NK-92 (cell line): ENCODE measurements around the gene SRCIN1.
"Not testable (repeated sequence)": the region's sequence is repeated elsewhere in the genome, so short reads cannot be mapped to it uniquely, and the experiment has no call there.

Experiments
- DNase-seq: peaks from one replicate; lab custom pipeline; 2025; ENCODE audit not compliant: unreplicated experiment; lab: John Stamatoyannopoulos, UW

The SRCIN1 gene

DNA sequence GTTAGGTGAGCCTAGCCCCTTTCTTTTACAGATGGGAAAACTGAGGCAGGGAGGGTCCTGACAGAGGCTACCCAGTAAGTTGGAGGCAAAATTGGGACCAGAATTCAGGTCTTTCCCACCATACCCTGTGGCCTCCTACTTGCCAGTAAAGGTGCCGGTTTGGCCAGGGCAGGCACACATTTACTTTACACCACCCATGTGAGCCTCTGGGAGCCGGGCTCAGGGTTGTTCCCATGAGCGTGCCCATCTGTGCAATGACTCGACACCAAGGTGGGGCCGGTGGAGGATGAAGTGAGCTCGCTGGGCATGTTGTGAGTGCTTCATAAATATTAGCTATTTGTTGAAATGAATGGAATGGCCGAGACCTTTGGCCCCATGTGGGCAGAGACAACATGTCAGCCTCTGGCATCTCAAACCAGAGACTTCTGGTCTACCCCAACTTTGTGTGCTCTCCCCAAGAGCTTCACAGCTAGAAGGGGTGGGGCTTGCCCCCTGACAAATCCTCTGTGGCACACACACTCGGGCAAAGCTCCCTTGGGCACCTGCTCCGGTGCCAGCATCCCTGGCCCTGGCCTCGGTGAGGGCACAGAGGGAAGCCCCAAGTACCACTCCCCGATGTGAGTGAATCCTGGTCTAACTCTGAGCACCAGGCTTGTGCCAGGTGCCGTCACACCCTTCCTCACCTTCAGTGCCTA is 60.1 kb downstream of the SRCIN1 start:
- DNase-seq = no peak

DNA sequence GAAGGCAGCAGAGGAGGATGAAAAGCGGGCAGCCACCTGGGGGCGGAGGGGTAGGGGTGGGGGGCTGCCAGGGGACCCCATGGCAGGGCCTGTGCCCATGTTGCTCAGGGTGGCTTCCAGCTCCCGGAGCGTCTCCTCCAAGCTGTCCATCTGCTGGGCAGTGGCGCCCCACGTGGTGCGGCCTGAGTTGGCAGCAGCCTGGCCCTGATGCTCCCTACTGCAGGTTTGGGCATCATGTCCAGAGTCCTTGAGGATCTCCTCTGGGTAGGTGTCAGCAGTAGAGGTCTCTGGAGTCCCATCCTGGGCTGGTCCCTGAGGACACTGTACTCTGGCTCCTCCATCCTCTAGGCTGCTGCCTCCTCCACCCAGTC is 60.9 kb downstream of the SRCIN1 start:
- no peak for DNase-seq

DNA sequence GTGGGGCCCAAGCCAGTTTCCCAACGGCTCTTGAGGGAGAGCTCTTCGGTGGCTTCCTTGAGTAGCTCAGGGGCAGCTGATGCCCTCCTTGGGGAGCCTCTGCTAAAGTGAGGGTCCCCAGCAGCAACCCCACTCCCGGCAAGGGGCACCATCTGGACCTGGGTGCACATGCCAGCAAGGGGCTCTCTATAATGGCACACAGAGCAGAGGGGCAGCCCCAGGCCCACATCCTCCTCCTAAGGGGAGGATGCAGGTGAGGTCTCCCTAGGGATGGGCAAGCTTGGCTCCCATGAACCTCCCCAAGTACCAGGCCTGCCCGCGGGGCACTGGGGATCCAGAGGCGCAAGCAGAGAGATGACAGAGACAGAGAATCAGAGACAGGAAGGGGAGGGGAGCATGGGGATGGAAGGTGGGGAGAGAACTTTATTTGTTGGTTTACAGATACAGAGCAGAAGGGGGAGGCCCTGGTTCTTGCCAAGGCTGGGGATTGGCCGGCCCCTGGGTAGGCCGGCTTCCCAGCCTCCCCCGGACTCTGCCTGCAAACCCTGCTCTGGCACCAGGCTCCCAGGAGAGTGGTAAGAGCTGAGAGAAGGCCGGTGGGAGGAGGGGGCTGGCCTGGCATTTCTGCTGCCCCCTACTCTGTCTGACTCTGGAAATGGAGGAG is 61.4 kb downstream of the SRCIN1 start:
- DNase-seq = no peak

DNA sequence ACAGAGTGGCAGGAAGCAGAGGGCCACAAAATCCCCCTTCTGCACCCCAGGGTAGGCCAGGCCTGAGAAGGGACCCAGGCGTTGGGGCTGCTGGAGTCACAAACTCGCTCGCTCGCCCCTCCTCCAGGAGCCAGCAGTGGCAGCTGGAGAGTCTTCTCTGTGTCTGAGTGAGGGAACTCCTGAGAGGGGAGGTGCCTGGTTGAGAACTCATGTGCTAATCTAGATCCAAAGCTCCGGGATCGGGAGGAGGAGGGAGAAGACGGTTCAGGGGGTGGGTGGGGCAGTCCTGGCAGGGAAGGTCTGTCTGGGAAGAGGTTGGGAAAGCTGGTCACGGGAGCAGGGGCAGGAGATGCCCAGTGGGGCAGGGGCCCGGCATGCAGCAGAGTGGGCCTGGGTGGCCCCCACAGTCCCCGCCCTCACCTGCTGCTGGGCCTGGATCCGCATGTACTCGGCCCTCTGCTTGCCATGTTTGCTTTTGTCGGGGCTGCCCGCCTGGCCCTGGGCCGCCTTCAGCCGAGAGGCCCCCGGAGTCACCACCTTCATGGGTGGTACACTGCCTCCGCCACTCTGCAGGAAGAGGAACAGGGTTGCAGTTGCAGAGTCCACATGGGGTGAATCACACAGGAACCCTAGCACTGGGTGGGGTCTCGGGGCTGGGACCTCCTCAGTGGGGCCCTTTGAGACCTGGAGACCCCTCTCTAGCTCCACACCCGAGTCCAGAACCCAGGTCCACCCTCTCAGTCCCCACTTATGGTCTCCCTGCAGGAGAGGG is 62.2 kb downstream of the SRCIN1 start:
- DNase-seq = no peak

DNA sequence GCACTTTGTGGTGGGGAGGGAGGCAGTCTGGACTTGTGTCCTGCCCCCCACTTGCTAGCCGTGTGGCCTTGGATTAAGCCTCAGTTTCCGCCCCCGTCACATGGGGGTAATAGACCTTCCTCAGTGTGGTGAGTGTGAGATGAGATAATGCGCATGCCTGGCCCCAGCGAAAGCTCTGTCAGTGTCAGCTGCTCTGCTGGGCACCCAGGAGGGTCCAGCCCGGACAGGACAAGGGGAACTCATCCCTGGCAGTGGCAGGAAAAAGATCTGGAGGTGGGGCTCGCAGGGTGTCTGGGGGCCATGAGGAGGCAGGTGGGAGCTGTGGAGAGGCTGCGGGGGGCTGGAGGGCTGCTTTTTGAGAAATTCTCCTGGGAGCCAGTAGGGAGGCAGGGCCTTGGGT is 63.5 kb downstream of the SRCIN1 start:
- no peak for DNase-seq

DNA sequence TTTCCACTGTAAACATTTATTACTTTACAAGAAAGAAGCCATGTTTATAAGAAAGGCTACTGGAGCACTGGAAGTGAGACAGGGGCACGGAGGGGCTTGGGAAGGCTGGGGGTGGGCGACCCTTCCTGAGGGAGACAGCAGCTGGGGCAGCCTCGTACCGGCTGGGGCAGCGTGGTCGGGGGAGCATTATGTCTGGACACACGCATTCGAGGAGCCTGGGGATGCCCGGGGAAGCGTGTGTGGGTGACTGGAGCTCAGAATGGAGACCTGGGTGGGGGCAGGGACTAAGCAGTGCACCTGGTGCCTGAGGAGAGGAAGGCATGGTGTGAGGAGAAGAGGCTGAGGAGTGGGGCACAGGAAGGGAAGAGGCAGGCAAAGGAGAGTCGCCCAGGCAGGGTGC is 64.5 kb downstream of the SRCIN1 start:
- no peak for DNase-seq

DNA sequence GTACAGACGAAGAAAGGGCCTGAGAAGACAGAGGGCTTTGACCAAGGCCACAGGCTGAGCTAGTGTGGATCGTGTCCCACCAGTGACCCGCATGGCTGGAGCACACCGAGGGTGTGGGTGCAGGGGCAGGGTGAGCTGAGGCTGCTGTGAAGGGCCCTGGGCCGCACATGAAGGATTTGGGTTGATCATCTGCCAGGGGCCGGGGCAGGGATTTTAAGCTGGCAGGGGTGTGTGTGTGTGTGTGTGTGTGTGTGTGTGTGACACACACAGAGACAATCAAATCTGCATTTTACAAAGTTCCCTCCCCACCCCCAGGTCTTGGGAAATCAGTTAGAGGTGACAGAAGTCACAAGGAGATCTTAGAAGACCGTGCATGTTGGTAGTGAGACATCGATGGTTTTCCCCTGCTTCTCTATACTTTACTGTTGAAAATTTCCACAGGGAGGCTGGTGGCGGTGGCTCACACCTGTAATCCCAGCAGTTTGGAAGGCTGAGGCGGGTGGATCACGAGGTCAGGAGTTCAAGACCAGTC is 65.2 kb downstream of the SRCIN1 start:
- no peak for DNase-seq

DNA sequence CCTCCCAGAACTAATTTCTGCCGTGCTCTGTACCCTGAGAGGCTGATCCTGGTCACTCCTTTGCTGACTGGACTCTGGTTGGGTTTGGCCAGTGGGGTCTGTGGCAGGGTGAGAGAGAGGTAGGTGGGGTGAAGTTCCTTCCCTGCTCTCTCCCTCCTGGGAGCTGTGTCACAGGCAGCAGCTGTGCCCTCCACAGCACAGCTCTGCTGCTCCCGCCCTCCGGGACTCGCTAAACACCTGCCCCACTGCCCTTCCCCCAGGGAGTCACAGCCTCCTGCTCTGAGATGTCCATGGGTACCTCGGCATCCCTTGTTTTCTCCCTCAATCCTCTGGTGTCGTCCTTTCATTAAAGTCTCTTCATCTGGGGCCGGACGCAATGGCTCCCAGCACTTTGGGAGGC is 66.4 kb downstream of the SRCIN1 start:
- no peak for DNase-seq

DNA sequence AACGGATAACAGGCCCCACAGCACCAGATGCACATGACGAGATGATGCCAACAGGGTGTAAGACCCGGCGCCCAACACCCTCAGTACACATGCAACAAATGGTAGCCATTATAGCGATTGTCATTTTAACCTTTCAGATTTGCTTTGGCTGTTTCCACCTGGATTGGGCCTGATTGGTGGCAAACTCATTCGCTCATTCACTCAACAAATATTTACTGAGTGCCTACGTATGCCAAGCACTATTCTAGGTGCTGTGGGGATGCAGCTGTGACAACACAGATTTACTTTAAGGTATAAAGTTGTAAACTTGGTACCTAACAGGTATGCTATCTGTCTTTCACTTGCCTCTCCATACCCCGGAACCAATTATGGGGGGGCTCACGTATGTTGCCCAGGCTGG is 66.8 kb downstream of the SRCIN1 start:
- DNase-seq = no peak

DNA sequence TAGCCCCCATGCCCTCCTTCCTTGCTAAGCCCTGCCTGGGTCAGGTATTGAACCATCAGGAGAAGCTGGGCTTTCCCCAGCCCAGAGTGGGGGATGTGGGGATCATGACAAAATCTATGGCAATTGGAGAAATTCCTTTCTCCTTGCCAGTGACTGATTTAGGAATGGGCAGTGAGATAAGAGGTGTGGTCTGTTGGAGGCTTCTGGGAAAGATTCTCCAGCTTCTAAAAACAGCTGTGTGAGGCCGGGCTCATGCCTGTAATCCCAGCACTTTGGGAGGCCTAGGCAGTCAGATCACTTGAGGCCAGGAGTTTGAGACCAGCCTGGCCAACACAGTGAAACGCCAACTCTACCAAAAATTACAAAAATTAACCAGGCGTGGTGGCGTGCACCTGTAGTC is 69.1 kb downstream of the SRCIN1 start:
- no peak for DNase-seq

DNA sequence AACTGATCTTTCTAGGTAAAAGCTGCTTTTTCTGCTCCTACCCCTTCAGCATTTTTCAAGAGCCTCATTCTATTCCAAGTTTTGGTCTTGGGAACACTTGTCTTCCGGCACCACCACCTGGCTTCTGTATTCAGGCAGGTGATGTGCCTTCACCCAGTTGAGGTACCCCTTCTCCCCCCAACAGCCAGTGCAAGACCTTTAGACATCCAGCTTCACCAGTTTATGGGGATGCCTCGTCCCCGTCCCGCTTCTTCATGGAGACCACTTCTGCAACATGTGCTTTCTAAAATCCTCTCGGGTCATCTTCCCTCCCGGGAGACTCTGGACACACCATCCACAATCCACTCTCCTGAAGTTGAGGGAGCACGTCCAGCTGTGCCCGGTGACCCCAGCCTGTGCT is 69.9 kb downstream of the SRCIN1 start:
- no peak for DNase-seq

DNA sequence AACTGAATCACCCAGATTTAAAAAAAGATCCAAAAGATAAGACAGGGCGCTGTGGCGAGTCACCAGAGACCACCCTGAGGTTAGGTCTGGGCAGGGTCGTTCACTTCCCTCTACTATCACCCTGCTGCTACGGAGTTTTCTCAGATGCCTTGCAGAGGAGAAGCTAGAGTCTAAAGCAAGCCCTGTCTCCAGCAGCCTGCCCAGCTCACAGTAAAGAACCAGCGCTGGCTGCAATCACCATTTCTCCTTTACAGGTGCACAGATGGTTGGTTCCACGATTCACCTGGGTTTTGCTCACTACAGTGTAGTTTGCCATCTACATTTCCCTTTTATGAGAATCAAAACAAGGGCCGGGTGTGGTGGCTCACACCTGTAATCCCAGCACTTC is 71.3 kb downstream of the SRCIN1 start:
- no peak for DNase-seq

DNA sequence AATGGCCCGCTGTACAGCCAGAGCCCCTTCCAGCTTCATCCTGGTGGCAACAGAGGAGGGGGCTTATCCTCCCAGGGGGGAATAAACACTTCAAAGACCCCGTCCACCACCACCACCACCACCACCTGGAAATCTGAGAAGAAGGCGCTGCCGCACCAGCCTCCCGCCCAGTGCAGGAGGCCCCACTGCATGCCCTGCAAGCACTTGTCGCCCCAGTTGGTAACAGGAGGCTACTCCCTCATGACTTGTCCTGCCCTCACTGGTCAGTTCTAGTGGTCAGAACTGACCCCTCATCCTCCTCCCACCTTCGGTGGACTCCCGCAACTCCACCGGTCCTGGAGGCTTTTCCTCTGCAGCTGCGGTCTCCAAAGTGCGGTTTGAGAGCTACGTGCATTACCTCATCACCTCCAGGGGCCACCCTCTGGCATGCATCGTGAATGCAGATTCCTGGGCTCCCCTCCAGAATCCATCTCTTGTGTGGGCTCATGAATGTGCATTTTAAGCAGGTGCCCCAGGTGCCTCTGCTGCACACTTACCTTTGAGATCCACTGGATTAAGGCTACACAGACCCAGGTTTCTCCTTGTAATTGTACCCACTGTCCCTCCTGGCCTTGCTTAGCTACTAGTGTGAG is 71.8 kb downstream of the SRCIN1 start:
- DNase-seq = no peak

DNA sequence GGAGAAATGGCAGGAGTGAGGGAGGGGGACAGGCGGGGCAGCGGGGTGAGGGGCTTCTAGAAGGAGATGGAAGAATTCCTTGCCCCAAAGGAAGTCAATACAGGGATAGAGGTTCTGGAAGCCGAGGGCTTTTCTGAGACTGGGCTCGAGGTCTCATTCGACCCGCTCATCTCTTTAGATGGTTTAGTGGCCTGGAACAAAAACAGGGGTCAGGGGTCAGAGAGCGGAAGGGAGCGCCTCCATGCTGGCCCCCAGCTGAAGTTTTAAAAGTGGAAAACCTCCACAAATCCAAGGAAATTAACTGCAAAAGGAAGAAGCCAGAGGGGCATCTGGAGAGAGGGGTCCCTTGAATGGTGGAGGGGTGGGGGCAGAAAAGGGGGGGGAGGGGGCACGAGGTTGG is 72.5 kb downstream of the SRCIN1 start:
- no peak for DNase-seq

DNA sequence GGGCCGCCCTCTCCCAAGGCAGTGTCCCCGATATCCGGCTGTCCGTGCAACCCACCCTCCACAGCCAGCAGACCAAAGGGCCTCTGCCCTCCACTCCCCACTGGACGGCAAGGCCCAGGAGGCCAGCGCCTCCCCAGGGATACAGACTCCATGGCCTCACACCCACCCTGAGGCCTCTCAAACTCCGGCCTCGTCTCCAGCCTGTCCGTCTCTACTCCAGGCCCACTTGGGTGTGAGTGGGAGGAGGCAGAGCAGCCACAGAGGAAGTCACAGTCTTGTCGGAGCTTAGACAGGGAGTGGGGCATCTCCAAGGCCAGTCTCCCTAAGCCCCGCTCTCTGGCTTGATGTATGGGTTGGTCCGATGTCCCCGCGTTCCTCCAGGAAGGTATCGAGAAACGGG is 73.3 kb downstream of the SRCIN1 start:
- no peak for DNase-seq

DNA sequence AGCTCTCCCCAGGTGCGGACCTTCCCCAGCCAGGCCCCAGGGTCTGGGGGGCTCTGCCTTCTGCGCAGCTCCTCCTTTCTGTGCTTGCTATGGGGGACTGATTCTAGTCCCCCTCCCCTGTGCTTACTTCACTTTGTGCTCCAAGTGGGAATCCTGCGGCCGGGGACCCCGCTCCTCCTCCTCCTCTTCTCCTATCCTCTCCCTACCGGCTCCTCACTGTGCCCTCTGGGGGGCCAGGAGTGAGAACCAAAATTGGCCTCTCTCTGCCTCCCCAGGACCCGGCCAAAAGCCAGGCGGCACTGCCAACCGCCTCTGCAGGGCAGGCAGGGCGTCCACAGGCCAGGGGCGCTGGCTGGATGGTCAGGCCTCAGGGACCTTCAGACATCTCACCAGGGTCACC is 74.0 kb downstream of the SRCIN1 start:
- not testable (repeated sequence) for DNase-seq

DNA sequence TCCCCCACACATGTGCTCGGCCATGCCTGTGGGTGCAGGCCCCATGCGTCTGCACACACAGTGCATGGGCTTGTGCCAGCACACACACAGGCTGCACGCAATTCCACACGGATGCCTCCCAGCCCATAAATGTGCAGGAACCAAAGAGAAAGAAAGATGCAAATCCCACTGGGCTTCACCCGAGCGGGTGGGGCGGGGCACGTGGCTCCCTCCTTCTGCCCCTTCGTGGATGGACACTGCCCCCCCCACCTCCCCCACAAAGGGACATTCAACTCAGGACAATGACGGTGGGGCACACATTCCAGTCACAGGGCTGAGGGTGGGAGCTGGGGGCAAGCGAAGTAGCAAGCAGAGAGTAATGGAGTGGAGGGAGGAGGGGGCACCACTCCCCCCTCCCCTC is 74.9 kb downstream of the SRCIN1 start:
- DNase-seq = not testable (repeated sequence)

DNA sequence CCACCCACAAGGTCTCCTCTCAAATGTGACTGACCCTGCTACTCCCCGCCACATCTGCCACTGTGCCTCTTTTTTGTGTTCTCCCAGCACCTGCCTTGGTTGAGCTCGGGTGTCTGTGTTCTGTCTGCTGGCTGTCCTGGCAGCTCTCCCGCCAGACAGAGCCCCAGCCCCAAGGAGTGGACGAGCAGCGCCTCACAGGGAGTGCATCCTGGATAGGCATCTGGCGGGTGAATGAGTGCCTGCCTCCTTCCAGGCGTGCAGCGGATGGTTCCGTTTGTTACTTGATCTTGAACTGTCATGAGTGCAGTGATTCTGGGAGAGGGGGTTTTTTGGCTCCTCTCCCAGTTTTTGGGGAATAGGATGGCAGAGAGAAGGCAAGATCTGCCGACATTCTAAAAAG is 77.6 kb downstream of the SRCIN1 start:
- DNase-seq = not testable (repeated sequence)

DNA sequence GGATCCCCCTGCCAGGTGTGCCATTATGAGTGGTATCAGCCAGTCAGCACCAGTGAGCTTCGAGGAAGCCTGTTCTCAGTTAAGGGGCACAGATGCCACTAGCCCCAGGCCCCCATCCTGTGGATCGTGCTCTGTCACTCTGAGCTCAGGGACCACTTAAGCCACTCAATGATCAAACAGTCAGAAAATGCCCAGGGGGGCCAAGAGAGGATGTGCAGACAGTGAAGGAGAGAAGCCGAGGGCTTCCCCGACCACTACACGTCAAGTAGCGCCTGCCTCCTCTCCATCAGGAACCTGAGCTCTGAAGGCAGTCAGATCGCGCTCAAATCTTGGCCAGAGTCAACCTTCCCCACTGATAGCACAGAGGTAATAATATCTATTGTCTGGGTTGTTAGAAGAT is 79.2 kb downstream of the SRCIN1 start:
- DNase-seq = not testable (repeated sequence)

DNA sequence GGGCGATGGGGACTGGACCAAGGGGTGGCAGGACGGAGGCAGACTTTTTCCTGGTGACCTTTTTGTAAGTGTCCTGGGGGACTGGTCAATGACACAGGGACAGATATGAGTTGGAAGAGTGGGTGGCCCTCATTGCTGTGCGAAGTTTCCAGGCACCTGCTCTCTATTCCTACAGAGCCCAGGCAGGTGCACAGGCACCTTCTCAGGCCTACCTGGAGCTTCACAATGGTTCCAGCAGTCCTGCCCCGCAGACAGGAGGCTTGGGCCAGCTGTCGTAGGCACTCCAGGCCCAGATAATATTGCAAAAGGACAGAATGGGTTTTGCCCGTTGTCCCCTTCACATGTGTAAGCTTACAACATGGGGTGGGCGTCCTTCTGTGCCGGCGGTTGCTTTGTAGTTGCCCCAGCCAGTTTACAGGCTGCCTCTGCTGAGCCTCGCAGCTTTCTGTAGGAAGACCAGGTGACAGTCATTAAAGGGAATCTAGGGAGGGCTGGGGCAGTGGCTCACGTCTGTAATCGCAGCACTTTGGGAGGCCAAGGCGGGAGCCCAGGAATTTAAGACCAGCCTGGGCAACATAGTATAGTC is 93.2 kb downstream of the SRCIN1 start:
- DNase-seq = no peak
